Measurements from ENCODE around the gene REEP5.
A peak's percentile ranks its signal among the peaks of the same experiment; 100 is the strongest.
"Not testable (repeated sequence)": the region's sequence is repeated elsewhere in the genome, so short reads cannot be mapped to it uniquely, and the experiment has no call there.

REEP5 gene

DNA sequence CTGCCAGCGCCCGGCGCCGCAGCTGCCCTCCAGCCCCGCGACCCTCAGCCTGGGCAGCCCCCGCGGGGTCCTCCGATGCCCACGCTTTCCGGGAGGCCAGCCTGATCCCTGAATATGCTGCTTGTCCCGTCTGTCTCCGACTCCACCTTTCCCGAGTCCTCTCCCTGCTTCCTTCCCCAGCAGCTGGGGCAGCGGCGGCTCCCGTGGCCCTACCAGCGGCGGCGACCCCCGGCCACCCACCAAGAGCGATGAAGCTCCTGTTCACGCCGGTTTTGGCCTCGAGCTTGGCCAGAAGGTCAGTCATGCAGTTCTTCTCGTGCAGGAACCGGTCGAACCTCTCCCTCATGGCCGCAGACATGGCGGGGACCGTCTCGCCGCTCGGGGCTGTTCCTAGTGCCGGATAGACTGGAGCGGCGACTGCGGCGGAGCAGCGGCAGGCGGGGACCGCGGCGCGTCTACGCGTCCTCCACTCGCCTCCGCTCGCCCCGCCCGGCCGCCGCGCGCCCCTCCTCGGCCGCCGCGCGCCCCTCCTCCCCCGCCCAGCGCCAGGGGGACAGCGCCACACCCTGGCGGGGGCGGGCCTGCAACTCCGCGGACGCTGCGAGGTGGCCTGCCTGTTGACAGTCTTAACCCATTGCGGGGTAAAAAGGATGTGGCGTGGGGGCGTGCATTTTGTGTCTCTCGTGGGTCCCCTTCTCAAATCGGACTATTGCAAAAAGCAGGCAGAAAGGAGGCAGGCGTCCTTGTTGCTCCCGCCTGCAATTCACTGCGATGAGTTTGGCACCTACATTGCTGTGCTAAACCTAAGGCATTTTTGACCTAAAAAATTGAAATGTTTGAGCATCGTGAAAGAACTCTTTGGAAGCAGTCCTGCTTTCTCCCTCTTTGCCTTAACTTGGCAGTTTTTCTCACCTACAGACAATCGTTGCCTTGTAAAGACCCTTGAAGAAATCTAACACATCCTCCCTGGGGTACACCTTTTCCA is at the start of gene REEP5:
Gene REEP5, minus strand, starts transcription at position 395 of the 985 bp plus-strand sequence. Its CDS starts 37 bp downstream, at position 358.
- peak; percentile 62 to 77 for DNase-seq (ENCODE audit: low read depth in 2 of 2)

DNA sequence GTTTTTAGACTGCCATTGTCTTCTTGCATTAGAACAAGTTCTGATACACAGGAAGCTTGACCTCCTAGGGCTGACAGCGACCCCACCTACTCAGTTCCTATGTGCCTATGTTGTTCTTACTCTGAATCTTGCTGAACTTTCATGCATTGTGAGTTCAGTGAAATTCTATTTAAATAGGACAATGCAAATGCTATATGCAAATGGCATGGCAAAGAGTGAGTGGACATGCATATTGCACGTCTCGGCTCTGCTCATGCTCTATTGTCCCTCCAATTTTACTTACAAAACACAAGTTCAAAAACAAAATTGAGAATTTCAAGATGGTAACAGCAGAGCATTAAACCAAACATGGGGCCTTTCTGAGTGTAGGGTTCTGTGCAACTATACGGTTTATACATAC is 49.2 kb upstream of the REEP5 start:
- no peak for DNase-seq (ENCODE audit: low read depth in 2 of 2)

GRCh38 chr5:112968411-112969106 is 46.5 kb upstream of the REEP5 start:
- DNase-seq (ENCODE audit: low read depth in 2 of 2) = no peak

DNA sequence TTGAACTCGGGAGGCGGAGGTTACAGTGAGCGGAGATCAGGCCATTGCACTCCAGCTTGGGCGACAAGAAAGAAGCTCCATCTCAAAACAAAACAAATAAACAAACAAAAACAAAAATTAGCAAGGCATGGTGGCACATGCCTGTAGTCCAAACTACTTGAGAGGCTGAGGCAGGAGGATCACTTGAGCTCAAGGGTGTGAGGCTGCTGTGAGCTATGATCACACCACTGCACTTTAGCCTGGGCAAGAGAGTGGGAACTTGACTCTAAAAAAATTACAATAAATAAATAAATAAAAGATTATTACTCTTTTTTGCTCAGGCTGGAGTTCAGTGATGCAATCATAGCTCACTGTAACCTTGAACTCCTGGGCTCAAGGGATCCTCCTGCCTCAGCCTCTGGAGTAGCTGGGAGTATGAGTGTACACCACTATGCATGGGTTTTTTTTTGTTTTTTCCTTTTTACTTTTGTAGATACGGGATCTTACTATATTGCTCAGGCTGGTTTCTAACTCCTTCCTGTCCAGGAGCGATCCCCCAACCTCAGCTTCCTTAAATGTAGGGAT is 45.6 kb upstream of the REEP5 start:
- no peak for DNase-seq (ENCODE audit: low read depth in 2 of 2)

- DNase-seq (ENCODE audit: low read depth in 2 of 2) = no peak
Measured at GRCh38 chr5:112965733-112966306, 43.8 kb upstream of the REEP5 start.

GRCh38 chr5:112963374-112963733 is 41.3 kb upstream of the REEP5 start:
- not testable (repeated sequence) for DNase-seq (ENCODE audit: low read depth in 2 of 2)

GRCh38 chr5:112960863-112961504 is 39.0 kb upstream of the REEP5 start:
- DNase-seq (ENCODE audit: low read depth in 2 of 2) = no peak

DNA sequence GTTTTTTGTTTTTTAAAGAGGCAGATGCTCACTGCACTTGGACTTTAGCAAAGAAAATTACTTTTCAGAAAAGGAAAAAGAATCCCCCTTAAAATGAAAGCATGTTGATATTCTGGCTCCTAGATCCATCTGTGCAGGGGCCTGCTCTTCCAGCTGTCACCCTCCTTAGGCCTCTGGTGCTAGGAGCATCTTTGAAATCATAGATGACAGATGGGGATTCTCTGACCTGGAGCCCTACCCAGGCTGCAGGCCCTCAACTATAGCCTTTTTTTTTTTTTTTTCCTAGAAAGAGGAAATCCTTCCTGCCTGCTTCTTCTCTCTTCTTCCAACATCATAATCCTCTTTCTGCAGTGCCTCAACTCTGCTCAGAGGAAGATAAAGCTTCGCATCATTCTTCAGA is 38.3 kb upstream of the REEP5 start:
- DNase-seq (ENCODE audit: low read depth in 2 of 2) = no peak

DNA sequence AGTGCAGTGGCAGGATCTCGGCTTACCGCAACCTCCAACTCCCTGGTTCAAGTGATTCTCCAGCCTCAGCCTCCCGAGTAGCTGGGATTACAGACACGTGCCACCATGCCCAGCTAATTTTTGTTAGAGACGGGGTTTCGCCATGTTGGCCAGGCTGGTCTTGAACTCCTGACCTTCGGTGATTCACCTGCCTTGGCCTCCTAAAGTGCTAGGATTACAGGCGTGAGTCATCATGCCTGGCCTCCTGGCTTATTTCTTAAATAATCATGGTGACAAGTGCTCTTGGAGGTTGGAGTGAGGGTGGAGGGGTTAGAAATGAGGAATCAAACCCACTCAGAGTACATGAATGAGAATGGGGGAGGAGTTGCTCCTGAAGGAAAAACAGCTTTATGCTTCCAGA is 37.8 kb upstream of the REEP5 start:
- DNase-seq (ENCODE audit: low read depth in 2 of 2) = peak in 1 of 2 donors; percentile 10

GRCh38 chr5:112958093-112959088 is 36.4 kb upstream of the REEP5 start:
- DNase-seq (ENCODE audit: low read depth in 2 of 2) = no peak

DNA sequence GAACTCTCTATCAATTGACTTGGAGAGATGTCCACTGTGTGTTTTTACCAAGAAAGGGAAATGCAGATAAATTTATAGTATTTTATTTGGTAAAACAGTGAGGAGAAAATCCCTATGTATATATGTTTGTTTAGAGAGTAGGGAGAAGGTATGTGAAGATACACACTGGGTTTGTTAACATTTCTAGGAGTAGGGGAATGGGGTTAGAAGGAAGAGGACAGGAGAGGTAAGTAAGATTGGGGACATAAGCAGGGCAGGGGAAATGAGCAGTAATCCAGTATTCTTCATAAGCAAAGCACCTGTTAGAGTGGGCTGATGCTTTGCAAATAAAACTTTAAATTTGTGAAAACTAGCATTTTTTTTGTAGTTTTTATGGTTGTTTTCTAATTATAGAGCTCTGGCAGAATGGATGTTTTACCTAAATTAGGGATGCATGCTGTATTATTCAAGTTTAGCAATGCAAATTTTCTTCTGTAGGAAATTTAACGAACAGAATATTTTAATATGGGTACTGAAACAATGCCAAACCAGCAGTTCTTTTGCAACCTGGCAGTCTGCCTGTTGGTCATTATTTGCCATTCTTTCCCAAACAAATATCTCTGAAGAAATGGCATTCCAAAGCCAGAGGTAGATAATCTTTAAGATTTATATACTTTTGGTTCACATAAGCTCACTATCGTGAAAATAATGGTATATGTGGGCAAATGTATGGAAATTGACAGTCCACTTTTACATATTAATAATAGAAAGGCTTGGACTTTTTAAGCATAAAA is 35.2 kb upstream of the REEP5 start:
- DNase-seq (ENCODE audit: low read depth in 2 of 2) = no peak

DNA sequence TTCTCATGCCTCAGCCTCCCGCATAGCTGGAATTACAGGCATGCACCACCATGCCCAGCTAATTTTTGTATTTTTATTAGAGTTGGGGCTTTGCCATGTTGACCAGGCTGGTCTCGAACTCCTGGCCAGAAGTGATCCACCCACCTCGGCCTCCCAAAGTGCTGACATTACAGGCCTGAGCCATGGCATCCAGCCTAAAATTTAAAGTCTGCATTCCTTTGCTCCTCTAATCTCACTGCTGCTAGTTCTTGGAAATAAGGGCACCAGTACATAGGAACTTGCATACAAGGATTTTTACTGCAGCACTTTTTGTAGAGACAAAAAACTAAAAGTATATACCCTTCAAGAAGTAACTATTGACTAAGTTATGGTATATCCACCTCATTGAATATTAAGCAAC is 34.6 kb upstream of the REEP5 start:
- no peak for DNase-seq (ENCODE audit: low read depth in 2 of 2)

- DNase-seq (ENCODE audit: low read depth in 2 of 2) = no peak
Measured at GRCh38 chr5:112951124-112951702, 29.2 kb upstream of the REEP5 start.

- DNase-seq (ENCODE audit: low read depth in 2 of 2) = no peak
Measured at GRCh38 chr5:112948458-112948857, 26.4 kb upstream of the REEP5 start.

- DNase-seq (ENCODE audit: low read depth in 2 of 2) = no peak
Measured at GRCh38 chr5:112940670-112941069, 18.6 kb upstream of the REEP5 start.

- no peak for DNase-seq (ENCODE audit: low read depth in 2 of 2)
Measured at GRCh38 chr5:112938286-112938685, 16.3 kb upstream of the REEP5 start.

DNA sequence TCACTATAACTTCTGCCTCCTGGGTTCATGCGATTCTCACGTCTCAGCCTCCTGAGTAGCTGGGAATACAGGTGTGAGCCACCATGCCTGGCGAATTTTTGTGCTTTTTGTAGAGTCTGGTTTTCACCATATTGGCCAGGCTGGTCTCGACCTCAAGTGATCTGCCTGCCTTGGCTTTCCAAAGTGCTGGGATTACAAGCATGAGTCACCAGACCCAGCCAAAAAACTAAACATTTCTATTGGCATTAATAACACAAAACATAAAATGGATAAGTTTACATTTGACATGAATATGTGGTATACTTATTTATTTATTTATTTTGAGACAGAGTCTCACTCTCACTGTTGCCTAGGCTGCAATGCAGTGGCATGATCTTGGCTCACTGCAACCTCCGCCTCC is 13.6 kb upstream of the REEP5 start:
- DNase-seq (ENCODE audit: low read depth in 2 of 2) = no peak

DNA sequence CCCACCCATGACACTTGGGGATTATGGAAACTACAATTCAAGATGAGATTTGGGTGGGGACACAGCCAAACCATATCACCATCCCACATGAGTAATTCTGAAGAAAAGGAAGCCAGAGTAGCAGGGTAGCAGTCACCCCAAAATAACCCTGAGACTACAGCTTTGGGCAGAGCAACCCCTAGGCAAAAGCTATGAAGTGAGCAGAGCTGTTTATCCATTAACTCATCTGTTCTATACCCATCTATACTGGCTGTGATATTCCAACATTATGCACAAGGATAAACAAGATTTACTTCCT is 12.3 kb upstream of the REEP5 start:
- no peak for DNase-seq (ENCODE audit: low read depth in 2 of 2)

DNA sequence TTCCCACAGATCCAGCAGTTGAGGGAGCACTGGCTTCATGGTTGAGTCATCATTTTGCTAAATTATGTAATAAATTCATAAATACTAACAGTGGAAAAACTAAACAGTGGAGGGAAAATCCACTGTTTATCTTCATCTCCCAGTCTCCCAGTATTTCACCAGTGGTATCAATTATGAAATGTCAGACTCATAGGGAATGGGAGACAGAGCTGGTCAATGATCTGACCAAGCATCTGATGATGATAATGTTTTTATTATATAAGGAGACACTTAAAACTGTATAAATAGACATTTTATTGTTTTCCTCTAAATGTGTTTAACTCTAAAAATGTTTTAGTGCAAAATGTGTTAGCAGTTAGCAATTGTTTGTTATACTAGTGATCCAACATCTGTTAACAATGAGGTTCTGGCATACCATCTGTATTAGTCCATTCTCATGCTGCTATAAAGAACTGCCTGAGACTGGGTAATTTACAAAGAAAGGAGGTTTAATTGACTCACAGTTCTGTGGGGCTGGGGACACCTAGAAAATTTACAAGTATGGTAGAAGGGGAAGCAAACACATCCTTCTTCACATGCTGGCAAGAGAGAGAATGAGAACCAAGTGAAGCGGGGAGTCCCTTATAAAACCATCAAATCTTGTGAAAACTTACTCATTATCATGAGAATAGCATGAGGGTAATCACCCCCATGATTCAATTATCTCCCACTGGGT is 11.8 kb upstream of the REEP5 start:
- DNase-seq (ENCODE audit: low read depth in 2 of 2) = no peak

Measured in stimulated activated CD4-positive, alpha-beta T cell treated with anti-CD3 and anti-CD28 coated beads, Interleukin-15, amount 100 ng/mL, for 48 hours (primary cell).